ENCODE data around the gene SYS1.

The SYS1 gene

DNA sequence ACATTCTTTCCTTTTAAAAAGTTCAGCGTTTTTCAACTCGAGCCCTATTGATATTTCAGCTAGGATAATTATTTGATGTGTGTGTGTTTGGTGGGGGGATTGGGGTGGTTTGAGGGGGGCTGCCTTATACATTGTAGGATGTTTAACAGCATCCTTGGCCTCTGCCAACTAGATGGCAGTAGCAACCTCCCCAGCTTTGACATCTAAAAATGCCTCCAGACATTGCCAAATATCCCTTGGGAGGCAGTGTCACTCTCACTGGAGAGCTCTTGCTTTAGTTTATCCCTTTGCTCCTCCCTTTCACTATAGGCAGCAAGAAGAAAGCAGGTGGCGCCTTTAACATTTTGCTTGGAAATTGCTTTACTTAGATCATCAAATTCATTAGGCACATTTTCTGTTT lies 29.8 kb downstream of the SYS1 start:
- DNase-seq: no peak

DNA sequence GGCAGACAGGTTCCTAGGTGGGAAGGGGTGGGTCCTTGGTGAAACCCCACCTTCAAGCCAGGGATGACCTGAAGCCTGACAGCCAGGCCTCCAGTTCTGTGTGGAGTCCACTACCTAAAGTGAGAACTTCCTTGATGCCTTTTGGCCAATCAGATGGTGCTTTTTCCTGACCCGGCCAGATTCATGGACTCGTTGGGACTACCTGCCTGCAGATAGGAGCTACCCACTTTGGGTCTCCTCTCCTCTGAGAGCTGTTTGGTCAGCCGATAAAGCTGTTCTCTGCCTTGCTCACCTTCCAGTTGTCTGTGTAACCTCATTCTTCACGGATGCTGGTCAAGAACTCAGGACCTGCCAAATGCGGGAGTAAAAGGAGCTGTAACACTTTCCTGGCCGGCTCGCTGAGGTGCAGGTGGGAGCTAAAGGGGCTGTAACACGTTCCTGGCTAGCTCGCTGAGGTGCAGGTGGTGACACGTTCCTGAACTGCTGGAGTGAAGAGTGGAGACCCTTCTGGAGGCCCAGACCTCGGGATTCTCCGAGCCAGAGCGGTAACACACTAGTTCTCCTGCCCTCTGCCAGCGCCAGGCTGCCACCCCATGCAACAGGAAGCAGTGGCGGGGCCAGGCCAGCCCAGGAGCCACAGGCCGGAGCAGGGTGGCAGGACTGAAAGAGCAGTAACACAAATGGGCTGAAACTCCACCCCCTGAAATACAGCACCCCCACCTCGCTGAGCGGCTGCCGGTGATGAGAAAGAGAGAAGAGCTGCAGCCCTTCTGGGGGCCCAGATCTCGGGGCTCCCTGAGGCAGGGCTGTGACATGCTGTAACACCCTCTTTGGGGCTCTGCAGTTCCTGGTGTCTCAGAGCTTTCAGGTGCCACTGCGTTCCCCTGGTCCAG lies 31.5 kb downstream of the SYS1 start:
- DNase-seq: no peak

DNA sequence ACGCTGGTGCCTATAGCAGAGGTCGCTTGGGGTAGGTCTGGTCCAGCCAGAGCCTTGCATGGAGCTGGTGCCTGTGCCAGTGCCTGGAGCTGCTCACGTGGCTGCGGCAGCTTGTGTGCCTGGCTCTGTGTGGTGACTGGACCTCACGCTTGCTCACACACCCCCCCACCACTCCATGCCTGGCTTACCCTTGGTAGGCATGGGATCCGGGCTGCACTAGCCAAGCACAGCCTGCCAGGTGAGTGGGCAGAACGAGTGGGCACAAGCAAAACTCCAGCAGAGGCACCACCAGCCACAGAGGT lies 32.1 kb downstream of the SYS1 start:
- no peak for DNase-seq

DNA sequence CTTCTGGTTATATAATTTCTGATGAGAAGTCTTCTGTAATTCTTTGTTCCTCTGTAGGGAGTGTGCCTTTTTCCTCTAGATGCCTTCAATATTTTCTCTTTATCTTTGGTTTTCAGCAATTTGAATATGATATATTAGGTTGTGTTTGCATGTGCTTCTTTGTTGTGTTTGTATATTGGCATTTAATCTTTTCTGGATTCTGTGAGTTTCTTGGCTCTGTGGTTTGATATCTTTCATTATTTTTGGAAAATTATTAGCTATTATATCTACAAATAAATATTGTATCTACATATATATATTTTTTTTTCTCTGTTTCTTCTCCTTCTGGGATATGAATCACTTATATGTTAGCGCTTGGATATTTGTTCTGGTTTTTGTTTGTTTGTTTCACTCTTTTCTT lies 36.1 kb downstream of the SYS1 start:
- no peak for DNase-seq

DNA sequence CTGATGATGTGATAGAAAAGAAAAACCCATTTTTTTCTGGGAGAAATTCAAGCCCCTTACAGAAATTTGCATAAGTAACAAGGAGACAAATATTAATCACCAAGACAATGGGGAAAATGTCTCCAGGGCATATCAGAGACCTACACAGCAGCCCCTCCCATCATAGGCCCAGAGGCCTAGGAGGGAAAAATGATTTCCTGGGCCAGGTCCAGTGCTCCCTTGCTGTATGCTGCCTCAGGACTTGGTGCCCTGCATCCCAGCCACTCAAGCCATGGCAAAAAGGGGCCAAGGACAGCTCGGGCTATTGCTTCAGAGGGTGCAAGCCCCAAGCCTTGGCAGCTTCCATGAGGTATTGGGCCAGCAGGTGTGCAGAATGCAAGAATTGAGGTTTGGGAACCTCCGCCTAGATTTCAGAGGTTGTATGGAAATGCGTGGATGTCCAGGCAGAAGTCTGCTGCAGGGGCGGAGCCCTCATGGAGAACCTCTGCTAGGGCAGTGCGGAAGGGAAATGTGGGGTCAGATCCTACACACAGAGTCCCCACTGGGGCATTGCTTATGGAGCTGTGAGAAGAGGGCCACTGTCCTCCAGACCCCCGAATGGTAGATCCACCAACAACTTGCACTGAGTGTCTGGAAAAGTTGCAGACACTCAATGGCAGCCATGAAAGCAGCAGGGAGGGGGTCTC lies 37.5 kb downstream of the SYS1 start:
- no peak for DNase-seq

DNA sequence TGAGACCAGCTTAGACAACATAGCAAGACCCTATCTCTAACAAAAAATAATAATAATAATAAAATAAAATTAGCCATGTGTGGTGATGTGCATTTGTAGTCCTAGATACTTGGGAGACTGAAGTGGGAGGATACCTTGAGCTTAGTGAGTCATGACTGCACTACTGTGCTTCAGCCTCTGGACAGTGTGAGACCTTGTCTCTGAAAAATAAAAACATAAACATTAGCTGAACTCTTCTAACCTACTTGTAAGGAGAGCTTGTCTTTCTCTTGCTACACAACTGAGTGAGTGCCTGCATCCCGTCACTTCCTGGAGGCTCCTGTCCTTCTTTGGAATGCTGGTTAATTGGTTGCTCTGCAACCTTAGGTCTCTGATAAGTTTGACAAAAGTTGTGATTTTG lies 40.0 kb downstream of the SYS1 start:
- DNase-seq: no peak

DNA sequence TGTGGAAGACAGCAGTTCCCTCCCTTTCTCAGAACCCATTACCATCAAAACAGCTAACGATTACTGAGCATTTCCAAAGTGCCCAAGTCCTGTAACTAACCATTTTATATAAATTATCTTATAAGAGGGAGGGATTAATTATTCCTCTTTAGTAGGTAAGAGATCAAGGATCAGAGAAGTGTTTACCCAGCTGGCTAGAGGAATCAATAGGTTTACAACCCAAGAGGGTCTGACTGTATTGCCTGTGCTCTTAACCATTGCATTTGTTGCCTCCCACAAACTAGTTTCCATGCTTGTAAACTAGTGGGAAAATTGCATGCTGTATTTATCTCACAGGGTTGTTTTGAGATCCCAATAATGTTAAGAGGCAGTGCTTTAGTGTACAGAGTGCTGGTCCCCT lies 41.5 kb downstream of the SYS1 start:
- no peak for DNase-seq

DNA sequence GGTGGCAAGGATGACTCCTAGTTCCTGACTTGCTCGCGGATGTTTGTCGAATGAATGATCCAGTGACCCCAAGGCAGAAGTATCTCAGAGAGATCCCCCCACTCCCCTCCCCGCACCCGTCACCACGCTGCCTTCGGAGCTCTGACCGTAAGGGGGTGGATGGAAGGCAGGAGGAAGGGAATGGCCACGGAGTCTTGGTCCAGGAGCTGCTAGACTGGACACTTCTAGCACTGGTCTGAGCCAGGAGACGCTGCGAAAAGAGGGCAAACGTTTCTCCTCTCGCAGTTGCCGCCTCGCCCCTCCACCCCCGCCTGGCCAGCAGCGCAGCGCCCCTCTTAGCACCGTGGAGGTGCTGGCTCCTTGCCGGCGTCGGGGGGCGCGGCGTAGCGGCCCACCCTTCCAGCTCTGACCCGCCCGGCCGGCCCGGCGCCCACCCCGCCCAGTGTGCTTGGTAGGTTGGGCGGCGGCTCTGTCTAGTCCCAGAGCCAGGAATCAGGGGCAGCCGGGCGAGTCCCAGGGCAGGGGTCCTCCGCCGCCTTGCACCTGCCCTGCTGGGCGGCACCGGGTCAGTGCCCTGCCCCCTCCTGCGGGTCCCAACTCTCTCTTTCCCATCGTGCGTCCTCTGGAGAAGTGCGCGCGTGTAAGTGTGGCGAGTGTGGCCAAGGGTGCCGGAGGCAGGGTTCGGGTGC lies 42.8 kb downstream of the SYS1 start:
- no peak for DNase-seq

DNA sequence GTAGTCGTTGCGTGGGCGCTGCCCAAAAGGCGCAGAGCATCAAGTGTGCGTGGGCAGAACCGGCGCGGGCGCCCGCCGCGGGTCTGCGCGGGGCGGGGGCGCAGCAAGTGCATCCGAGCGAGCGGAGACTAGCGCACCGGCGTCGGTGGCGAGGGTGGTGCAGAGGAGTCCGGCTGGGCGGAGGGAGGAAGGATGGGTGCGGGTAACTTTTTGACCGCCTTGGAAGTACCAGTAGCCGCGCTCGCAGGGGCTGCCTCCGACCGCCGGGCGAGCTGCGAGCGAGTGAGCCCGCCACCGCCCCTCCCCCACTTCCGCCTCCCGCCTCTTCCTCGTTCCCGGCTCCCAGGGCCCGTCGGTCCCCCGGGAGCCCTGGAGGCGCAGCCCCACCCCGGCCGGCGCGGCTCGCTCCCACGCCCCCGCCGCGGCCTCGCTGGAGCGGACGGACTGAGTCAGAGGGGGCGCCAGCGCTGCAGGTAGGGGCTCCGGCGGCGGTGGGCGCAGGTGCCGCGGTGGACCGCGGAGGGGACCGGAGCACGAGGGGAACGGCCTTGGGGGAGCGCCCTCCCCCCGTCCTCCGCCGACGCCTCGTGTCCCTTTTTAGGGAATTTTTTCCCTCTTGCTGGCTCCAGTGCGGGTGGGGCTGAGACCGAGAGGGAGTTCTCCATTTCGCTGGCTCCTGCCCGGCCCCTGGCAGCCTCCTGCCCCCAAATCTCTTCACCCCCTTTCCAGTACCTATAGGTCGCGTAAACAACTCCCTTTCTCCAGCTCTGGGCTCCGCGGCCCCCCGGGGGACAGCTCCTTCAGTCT lies 43.5 kb downstream of the SYS1 start:
- peak; percentile 37 for DNase-seq

DNA sequence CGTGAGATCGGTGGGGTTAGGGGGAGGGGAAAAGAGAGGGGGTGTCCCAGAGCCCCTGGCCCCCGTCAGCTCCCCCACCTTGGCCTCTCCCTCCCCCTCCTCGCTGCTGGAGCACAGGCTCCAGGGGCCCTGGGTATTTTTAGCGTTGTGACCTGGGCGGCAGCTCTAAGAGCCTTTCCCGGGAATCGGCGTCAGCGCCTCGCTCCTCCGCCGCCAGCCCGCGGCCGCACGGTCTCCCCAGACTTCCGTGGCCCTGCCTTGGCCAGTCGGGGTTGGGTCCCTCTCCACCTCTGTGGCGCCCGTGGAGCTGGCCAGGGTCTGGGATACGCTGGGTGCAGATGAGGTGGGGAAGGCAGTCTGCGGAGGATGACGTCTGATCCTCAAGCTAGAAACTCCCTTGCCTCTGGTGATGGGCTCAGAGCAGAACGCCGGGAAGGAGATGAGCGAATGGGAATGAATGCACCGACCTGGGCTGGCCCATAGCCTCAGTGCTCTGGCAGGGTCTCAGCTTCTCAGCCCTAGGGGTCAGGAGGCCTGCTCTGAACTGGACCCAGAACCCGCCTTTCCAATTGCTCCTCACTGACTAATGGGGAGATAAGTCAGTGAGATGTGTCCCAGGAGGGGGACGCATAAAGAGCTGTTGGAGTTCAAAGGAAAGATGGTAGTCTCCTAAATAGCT lies 44.2 kb downstream of the SYS1 start:
- DNase-seq: no peak

DNA sequence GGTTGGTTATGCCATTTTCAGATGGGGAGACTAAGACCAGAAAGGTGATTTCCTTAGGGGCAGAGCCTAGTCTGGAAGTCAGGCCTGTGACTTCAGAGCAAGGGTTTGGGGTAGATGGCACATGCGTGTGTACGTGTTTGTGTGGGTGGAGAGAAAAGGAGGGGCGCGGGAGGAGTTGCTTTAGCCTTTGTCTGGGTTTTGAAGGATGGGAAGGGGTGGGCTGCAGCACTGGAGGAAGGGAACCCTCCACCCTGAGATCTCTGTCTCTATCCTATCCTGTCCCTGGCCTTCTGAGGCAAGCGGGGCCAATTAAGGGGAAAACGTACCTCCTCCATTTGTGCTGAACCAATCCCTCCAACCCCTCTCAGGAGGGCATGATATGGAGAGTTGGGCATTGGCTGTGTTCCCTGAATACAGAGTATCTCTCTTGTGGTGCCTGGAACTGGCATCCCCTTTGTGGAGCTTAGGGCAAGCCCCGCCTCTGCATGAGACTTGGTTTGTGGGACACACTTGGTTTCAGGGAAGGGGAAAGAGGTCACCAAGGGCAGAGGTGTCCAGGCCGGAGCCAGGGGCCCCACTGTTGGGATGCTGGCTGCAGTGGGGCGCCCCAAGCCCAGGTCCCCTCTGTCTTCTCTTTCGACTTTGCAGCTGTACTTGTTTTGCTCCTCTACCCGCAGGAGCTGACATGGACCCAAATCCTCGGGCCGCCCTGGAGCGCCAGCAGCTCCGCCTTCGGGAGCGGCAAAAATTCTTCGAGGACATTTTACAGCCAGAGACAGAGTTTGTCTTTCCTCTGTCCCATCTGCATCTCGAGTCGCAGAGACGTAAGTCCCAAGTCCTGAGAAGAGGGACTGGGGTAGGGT lies 45.1 kb downstream of the SYS1 start, which contains the start of gene DBNDD2:
Gene DBNDD2, plus strand, starts transcription at position 507 of the 863 bp plus-strand sequence. Its CDS starts 179 bp downstream, at position 686.
- no peak for DNase-seq

DNA sequence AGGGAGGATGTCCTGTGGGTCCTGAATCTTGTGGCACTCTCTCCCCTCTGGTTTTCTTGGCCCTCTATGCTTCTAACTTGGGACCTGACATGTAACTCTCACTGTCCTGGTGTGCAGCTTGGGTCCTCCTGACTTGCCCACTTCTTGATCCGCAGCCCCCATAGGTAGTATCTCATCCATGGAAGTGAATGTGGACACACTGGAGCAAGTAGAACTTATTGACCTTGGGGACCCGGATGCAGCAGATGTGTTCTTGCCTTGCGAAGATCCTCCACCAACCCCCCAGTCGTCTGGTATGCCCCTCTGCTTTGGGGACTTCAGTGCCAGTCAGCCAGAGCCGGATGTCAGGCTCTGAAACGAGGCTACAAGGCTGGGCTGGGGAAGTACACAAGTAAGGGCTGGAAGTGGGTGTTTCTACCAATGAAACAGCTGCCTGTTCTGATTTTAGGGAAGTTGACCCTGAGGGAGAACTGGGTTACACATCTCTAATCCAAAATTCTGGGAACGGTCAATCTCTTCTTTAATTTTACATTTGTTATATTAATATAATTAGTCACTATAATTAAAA lies 45.8 kb downstream of the SYS1 start:
- no peak for DNase-seq

DNA sequence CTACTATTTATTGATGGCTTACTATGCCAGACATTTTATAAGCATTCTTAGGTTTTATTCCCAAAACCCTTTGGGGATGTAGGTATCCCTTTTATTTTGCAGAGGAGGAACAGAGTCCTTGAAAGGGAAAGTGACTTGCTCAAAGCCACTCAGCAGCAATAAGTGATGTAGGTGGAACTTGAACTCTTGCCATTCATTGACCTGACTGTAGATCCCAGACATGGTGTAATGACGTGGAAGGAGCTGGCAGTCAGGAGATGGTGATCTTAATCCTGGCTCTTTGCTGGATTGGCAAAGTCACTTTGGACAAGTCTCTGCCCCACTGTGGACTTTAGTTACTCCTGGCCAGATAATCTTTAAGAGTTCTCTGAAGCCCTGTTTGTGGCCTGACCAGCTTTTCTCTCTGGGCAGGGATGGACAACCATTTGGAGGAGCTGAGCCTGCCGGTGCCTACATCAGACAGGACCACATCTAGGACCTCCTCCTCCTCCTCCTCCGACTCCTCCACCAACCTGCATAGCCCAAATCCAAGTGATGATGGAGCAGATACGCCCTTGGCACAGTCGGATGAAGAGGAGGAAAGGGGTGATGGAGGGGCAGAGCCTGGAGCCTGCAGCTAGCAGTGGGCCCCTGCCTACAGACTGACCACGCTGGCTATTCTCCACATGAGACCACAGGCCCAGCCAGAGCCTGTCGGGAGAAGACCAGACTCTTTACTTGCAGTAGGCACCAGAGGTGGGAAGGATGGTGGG lies 46.7 kb downstream of the SYS1 start:
- DNase-seq: no peak

DNA sequence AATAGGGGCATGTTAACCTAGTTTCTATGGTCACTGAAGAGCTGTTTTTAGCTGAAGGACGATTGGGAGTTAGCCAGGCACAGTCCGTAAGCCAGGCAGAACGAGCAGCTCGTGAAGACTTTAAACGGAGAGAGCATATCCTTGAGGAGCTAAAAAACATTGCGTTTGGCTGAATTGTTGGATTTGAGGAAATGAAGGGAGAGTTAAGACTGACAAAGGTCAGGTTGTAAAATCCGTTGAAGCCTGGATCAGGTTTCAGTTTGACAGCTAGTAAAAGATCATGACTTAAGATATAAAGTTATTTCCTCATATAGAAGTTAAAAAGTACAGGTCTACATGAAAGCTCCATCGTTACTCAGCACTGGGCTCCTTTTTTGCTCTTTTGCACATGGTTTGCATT lies 47.9 kb downstream of the SYS1 start:
- DNase-seq: no peak

DNA sequence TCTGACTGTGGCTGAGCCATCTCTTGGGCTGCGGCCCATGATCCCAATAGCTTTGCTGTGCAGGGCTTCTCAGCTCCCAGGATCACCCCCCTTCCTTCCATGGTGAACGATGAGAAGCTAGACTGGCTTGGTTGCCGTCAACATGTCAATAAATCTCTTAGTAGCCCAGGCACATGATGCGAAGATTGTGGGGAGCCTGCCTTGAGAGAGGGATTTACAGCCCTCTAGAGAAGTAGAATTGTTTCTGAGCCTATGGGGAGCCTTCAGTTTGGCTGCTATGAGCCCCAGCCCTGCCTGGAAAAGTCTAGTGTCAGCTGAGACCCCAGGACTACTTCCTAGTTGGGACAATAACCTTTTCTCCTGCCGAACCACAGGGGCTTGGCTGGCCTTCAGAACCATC lies 49.7 kb downstream of the SYS1 start:
- DNase-seq: no peak

DNA sequence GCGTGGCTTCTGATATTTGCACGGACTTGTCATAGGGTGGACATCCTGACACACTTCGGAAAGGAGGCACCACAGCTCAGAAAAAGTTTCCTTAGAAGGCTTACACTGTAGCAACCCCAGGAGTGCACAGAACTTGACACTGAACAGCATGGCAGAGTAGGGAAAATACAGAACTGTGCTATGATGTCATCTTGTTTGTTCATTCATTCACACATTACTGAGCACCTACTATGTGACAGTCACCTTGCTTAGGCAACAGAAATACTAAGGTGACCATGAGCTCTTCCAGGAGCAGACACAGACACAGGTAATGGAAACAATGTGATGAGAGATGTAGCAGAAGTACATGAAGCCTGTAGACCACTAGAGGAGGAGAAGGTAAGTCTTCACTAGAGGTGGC lies 50.5 kb downstream of the SYS1 start:
- DNase-seq: no peak

DNA sequence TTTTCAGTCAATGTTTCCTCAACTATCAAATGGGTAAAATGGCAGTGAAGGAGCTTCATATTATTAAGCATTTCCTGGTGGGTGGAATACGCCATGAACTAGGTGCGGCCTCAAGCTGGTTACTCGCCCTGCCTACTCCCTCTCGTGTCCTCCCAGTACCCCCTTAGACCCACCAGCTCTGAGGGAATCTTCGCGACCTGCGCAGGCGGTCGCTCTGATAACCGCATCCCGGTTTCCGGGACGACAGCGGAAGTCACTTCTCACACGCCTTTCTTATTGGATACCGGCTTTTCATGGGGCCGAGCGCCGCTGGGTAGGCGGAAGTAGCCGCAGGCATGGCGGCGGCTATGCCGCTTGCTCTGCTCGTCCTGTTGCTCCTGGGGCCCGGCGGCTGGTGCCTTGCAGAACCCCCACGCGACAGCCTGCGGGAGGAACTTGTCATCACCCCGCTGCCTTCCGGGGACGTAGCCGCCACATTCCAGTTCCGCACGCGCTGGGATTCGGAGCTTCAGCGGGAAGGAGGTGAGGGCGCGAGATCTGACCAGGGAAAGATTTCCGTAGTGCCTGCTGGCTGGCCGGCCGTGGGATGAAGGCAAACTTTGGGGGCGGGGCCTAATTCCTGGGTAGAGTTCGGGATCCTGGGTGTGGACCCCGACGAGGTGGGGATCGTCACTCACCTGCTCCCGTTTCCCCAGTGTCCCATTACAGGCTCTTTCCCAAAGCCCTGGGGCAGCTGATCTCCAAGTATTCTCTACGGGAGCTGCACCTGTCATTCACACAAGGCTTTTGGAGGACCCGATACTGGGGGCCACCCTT lies 53.1 kb downstream of the SYS1 start, which contains the start of gene PIGT:
Gene PIGT, plus strand, starts transcription at position 320 of the 816 bp plus-strand sequence. Its CDS starts 16 bp downstream, at position 336.
- peak; percentile 82 for DNase-seq

DNA sequence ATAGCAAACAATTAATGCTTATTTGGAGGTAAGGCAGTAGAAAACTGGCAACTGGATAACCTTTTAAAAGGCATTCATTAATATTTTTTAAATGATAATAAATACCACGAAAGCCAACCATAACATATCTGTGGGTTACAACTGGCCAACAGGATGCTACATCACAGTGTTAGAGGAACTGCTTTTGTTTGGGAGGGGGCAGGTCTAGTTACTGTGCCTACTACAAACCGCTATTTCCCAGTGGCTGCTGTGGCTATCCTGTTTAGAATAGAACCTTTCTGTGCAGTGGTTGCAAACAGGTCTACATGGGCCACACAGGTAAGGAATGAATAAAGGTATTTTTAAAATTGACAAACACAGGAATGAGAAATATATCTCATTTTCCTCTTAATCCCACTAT lies 54.0 kb downstream of the SYS1 start:
- DNase-seq: no peak

Measured in T1000 (cell line).